Hematopoietic multipotent progenitor cell treated with erythropoietin and hydrocortisone succinate and interleukin-3 and kit ligand, for 4 days (in vitro differentiated cells): Measurements from ENCODE around the gene C5.

Source experiments
- DNase-seq: peaks from one replicate; pipeline ENCODE4 v3.0.0-alpha.2; 2015

Gene C5

DNA sequence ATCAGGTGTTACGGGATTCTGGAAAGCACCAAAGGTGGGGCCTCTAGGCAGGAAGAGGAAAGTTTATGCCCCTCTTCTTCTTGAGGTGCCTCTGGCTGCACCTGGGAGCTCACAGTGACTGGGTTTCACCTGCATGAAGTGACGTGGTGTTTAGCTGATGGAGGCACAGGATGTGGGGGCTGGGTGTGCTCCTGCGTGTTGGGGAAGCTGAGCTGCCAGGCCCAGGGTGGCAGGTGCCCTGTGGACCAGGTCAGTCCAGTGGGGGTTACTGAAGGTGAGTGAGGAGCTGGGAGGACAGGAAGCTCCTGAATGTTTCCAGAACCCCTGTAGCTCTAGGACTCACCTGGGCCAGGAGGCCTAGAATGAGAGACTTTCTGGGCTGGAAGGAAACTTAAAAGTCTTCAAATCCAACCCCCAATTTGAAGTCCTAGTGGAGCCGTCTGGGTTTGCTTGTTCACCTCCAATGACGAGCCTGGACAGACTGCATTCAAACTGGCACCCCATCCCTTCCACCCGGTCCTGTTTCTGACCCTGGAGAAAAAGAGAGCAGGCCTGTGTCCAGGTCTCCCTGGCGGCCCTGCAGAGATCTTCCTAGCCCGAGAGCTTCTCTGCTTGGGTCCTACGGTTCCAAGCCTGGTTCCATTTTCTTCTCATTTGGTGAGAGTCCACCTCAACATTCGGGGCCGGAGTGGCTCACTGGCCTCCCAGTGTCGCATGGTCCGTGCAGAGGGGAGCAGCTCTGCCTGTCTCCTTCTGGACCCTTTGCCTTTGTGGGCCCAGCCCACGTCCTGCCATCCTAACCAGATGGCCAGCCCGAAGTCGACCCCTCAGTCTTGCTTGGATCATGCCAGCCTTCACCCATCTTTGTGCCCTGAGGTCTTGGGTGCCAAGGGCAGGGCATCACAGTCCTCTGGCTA, 145.8 kb downstream of the C5 start:
- DNase-seq = no peak

DNA sequence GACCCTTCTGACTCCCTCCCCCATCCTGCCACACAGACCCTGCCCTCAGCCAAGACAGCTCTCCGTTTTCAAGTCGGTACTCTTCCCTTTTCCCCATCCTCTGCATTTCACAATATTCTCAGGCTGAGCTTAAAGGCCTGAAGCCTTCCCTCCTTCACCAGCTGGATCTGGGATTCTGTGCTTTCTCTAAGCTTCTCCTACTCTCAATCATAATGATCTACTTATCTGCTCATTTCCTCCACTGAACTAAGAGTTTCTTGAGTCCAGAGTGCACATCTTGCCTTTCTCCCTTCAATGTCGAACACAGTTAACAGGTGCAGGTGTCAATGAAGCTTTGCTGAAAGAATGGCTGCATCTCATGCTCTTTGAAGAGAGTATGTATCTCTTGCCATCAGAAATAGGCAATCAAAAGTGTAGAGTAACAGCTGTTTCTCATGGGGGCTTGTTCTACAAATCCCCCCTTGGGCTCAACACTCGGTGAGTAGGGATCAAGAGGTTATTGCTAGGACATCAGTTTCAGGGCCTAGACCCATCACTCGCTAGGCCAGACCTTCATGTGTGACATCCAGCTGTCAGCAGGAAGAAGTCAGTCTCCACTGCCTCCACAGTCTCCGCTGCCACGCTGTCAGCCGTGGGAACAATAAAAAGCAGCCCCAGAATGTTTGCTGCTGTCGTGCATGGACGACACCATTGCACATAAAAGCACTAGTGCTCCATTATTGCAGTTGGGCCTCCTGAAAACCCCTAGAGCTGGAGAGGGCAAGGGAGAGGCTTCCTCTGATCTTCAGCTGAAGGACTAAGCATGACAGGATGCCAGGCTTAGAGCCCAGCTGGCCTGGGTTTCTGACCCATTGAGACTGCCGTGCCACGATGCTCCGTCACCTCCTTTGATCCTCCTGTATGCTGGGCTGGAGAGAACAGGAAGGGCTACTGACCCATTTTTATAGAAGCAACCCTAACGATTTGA, 147.2 kb downstream of the C5 start:
- no peak for DNase-seq
